GM19324 (cell line): ENCODE results near the gene GRIN2C.

Experiments
- ATAC-seq: cut with Tn5 transposase; IDR thresholded peaks from one replicate; pipeline ENCODE4 v1.9.1; 2021; ENCODE audit warnings: mild to moderate bottlenecking, moderate library complexity; ENCODE audit not compliant: unreplicated experiment, low FRiP score

The GRIN2C gene

GRCh38 chr17:74850310-74850709 is 9.4 kb downstream of the GRIN2C start:
- no peak for ATAC-seq

GRCh38 chr17:74848656-74849399 is 10.9 kb downstream of the GRIN2C start:
- ATAC-seq, result no peak

- ATAC-seq, result no peak
These were observed 13.1 kb downstream of the GRIN2C start for GRCh38 chr17:74846621-74847020.

- no peak for ATAC-seq
These were observed 16.4 kb downstream of the GRIN2C start for GRCh38 chr17:74843352-74843627.

- ATAC-seq, result no peak
These were observed 16.9 kb downstream of the GRIN2C start for GRCh38 chr17:74842599-74843351.

GRCh38 chr17:74842146-74842598 is 17.5 kb downstream of the GRIN2C start:
- ATAC-seq, result no peak

GRCh38 chr17:74840989-74841666 is 18.6 kb downstream of the GRIN2C start:
- no peak for ATAC-seq

GRCh38 chr17:74839990-74840852 is 19.5 kb downstream of the GRIN2C start:
- no peak for ATAC-seq

GRCh38 chr17:74838274-74838673 is 21.4 kb downstream of the GRIN2C start:
- no peak for ATAC-seq

- no peak for ATAC-seq
These were observed 22.8 kb downstream of the GRIN2C start for GRCh38 chr17:74836691-74837467.

GRCh38 chr17:74836191-74836590 is 23.5 kb downstream of the GRIN2C start:
- no peak for ATAC-seq

GRCh38 chr17:74833501-74834377 is 25.9 kb downstream of the GRIN2C start:
- no peak for ATAC-seq

GRCh38 chr17:74832421-74832820 is 27.3 kb downstream of the GRIN2C start:
- ATAC-seq, result no peak

GRCh38 chr17:74831444-74832146 is 28.1 kb downstream of the GRIN2C start:
- ATAC-seq, result no peak

GRCh38 chr17:74830861-74831260 is 28.8 kb downstream of the GRIN2C start:
- ATAC-seq, result no peak

GRCh38 chr17:74827800-74828199 is 31.9 kb downstream of the GRIN2C start:
- no peak for ATAC-seq

GRCh38 chr17:74825952-74826719 is 33.5 kb downstream of the GRIN2C start:
- ATAC-seq, result no peak
